ENCODE results near the gene AIPL1. TPM values are rescaled to one million over a fixed set of nuclear protein-coding genes. Genes with fewer than 3 reads are reported as not detected.

AIPL1 gene
- total RNA-seq, 1 experiment from 2014 or later = 0.46 TPM

DNA sequence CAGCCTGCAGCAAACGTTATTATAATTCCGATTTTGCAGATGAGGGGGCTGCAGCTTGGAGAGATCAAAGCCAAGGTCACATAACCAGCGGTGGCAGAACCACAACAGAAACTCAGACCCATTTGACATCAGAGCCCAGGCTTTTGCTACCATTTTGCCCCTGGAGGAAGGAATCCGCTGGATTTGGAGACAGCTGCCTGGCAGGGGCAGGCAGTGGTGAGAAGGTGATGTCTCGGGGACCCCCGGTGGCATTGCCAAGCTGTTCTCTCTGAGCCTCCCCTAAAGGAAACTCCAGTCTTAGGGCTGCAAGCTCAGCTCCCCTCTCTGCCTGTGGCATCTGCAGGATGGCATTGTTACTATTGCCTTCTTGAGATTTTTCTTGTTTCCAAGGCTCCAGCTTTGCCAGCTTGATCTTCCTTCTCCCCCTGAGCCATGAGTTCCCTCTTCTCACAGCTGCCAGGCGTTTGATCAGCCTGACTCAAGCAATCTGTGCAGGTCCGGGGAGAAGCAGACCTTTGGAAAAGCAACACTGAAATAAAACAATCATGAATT, 40.8 kb downstream of the AIPL1 start:
- H3K27me3 Mint-ChIP-seq (ENCODE audit: low read depth) = no peaks in the 10 kb centered on the region; the same call in 1 of the 2 replicates
- no peak overlapping the region for H3K4me3 Mint-ChIP-seq
- no peak for DNase-seq (ENCODE audit: low spot score)
- H3K4me1 Mint-ChIP-seq = peaks cover 34% of the 10 kb centered on the region
- TF ChIP-seq NFYB (CRISPR knock-in tag; conservative IDR thresholded peaks at IDR 0.05; ENCODE audit: low read depth) = no peak
- TF ChIP-seq ZNF671 (CRISPR knock-in tag; IDR thresholded peaks at IDR 0.05) = no peak
- TF ChIP-seq, protein P1, sequence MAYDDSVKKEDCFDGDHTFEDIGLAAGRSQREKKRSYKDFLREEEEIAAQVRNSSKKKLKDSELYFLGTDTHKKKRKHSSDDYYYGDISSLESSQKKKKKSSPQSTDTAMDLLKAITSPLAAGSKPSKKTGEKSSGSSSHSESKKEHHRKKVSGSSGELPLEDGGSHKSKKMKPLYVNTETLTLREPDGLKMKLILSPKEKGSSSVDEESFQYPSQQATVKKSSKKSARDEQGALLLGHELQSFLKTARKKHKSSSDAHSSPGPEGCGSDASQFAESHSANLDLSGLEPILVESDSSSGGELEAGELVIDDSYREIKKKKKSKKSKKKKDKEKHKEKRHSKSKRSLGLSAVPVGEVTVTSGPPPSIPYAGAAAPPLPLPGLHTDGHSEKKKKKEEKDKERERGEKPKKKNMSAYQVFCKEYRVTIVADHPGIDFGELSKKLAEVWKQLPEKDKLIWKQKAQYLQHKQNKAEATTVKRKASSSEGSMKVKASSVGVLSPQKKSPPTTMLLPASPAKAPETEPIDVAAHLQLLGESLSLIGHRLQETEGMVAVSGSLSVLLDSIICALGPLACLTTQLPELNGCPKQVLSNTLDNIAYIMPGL (CRISPR knock-in tag; IDR thresholded peaks at IDR 0.05) = no peak
- TF ChIP-seq, protein P2, sequence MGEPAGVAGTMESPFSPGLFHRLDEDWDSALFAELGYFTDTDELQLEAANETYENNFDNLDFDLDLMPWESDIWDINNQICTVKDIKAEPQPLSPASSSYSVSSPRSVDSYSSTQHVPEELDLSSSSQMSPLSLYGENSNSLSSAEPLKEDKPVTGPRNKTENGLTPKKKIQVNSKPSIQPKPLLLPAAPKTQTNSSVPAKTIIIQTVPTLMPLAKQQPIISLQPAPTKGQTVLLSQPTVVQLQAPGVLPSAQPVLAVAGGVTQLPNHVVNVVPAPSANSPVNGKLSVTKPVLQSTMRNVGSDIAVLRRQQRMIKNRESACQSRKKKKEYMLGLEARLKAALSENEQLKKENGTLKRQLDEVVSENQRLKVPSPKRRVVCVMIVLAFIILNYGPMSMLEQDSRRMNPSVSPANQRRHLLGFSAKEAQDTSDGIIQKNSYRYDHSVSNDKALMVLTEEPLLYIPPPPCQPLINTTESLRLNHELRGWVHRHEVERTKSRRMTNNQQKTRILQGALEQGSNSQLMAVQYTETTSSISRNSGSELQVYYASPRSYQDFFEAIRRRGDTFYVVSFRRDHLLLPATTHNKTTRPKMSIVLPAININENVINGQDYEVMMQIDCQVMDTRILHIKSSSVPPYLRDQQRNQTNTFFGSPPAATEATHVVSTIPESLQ (CRISPR knock-in tag; IDR thresholded peaks at IDR 0.05) = no peak
- TF ChIP-seq RORB (CRISPR knock-in tag; IDR thresholded peaks at IDR 0.05) = no peak
- no peak for TF ChIP-seq ZNF423 (CRISPR knock-in tag; IDR thresholded peaks at IDR 0.05)
- TF ChIP-seq, protein P3, sequence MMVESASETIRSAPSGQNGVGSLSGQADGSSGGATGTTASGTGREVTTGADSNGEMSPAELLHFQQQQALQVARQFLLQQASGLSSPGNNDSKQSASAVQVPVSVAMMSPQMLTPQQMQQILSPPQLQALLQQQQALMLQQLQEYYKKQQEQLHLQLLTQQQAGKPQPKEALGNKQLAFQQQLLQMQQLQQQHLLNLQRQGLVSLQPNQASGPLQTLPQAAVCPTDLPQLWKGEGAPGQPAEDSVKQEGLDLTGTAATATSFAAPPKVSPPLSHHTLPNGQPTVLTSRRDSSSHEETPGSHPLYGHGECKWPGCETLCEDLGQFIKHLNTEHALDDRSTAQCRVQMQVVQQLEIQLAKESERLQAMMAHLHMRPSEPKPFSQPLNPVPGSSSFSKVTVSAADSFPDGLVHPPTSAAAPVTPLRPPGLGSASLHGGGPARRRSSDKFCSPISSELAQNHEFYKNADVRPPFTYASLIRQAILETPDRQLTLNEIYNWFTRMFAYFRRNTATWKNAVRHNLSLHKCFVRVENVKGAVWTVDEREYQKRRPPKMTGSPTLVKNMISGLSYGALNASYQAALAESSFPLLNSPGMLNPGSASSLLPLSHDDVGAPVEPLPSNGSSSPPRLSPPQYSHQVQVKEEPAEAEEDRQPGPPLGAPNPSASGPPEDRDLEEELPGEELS (CRISPR knock-in tag; IDR thresholded peaks at IDR 0.05) = no peak
- TF ChIP-seq ZNF263 (CRISPR knock-in tag; IDR thresholded peaks at IDR 0.05; ENCODE audit: low read depth) = no peak
- ATAC-seq = peak; percentile 44; the same call in 1 of the 2 replicates
- peaks cover 3% of the 10 kb centered on the region for H3K36me3 Mint-ChIP-seq
- H3K9me3 Mint-ChIP-seq = peaks cover 13% of the 10 kb centered on the region
- H3K27ac Mint-ChIP-seq = no peak overlapping the region
- ChIA-PET POLR2A (no interaction called here), CTCF (interaction anchor here (0.7 to 1.1 kb wide), 2 partner anchors 48 to 68 kb away, joined by 4 read pairs; no protein-coding TSS in a partner anchor)

DNA sequence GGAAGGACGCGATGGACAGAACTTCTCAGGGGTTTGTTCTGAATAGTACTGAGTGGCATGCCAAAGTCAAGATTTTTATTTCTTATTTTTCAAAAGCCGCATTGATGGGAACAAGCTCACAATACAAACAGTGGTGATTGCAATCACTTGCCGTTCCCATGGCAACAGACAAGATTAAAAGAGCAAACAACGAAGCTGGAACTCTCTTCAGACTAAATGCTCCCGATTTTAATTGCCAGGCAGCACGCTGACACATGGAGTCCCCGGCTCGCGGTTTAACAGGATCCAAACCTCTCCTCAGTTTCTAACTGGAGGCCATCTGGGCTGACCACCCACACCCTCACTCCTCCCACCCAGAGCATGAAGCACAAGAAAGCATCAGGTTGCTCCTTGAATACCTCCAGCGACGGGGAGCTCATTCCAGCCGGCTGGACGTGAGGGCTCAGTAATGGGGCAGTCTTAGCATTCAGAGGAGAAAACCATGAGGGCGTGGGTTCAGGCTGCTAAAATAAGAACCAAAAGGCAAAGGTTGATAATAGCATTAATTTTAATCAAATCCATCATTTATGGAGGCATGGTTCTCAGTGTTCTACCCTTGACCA, 41.5 kb downstream of the AIPL1 start:
- ATAC-seq (no peak), DNase-seq (ENCODE audit: low spot score) (no peak)
- H3K36me3 Mint-ChIP-seq = no peaks in the 10 kb centered on the region
- H3K27me3 Mint-ChIP-seq (ENCODE audit: low read depth) = no peaks in the 10 kb centered on the region; the same call in 1 of the 2 replicates
- TF ChIP-seq, protein P4, sequence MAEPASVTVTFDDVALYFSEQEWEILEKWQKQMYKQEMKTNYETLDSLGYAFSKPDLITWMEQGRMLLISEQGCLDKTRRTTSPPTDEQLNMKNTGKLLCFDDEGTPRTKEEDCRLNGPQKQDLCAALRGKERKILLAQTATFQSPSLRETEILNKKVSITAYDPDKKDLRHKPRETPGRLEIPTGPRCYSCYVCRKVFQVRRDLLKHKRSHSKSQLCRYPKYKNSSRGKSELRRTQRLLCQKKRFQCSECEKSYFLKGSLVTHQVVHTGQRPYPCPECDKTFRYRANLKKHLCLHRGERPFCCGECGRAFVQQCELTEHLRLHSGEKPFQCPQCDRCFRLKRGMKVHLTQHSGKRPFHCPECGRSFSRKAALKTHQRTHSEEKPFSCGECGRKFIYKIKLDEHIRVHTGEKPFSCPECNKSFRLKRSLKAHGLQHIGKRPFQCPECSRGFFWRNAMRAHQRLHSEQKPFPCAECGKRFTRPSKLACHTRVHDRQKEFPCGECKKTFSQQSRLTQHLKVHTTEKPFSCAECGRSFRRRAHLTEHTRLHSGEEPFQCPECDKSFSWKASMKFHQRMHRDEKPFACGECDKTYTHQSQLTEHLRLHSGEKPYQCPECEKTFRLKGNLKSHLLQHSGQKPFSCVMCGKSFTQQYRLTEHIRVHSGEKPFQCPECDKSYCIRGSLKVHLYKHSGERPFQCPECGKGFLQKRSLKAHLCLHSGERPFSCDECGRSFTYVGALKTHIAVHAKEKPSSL (CRISPR knock-in tag; conservative IDR thresholded peaks at IDR 0.05) = no peak
- TF ChIP-seq, protein P5, sequence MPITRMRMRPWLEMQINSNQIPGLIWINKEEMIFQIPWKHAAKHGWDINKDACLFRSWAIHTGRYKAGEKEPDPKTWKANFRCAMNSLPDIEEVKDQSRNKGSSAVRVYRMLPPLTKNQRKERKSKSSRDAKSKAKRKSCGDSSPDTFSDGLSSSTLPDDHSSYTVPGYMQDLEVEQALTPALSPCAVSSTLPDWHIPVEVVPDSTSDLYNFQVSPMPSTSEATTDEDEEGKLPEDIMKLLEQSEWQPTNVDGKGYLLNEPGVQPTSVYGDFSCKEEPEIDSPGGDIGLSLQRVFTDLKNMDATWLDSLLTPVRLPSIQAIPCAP (CRISPR knock-in tag; IDR thresholded peaks at IDR 0.05) = no peak
- TF ChIP-seq GTF2I (CRISPR knock-in tag; conservative IDR thresholded peaks at IDR 0.05) = peak; percentile 80
- peaks cover 13% of the 10 kb centered on the region for H3K9me3 Mint-ChIP-seq
- H3K27ac Mint-ChIP-seq = no peak overlapping the region
- H3K4me3 Mint-ChIP-seq = no peak overlapping the region
- H3K4me1 Mint-ChIP-seq = peaks cover 34% of the 10 kb centered on the region
- ChIA-PET POLR2A (no interaction called here), CTCF (interaction anchor here (0.5 to 1.3 kb wide), 8 partner anchors 24 to 122 kb away, joined by 3 to 5 read pairs (median 3); no protein-coding TSS in a partner anchor)

All from WTC11 (cell line).